GM23248 (cell line): ENCODE data around the gene FBXW8. TPM values are rescaled to one million over a fixed set of nuclear protein-coding genes. Genes with fewer than 3 reads are reported as not detected.
A peak's percentile ranks its signal among the peaks of the same experiment; 100 is the strongest.

Experiments
- DNase-seq: peaks from one replicate; pipeline ENCODE4 v3.0.0-alpha.2; 2015
- H2AFZ ChIP-seq: fragments of 200-600 bp; sonication (generic); 2 replicates; pipeline ENCODE4 v1.6.1; 2016; ENCODE audit warnings: antibody characterized with exemption
- H3F3A ChIP-seq: fragments of 200-600 bp; sonication (generic); 2 replicates; pipeline ENCODE4 v1.6.1; 2016; ENCODE audit warnings: mild to moderate bottlenecking, antibody characterized with exemption, mixed run types; ENCODE audit not compliant: insufficient read depth
- H3K27ac ChIP-seq: fragments of 200-600 bp; sonication (generic); 2 replicates; pipeline ENCODE4 v1.5.1; 2016; ENCODE audit warnings: mild to moderate bottlenecking
- H3K27me3 ChIP-seq: fragments of 200-600 bp; sonication (generic); replicated peaks from 2 replicates; pipeline ENCODE4 v1.6.1; 2016; ENCODE audit warnings: mild to moderate bottlenecking; ENCODE audit not compliant: insufficient read depth
- H3K36me3 ChIP-seq: fragments of 200-600 bp; sonication (generic); 2 replicates; pipeline ENCODE4 v1.6.1; 2016; ENCODE audit warnings: low read depth, mild to moderate bottlenecking
- H3K4me1 ChIP-seq: fragments of 200-600 bp; sonication (generic); 2 replicates; pipeline ENCODE4 v1.6.1; 2016; ENCODE audit warnings: mild to moderate bottlenecking; ENCODE audit not compliant: insufficient read depth
- H3K4me2 ChIP-seq: fragments of 200-600 bp; sonication (generic); one replicate; pipeline ENCODE4 v1.6.1; 2016; ENCODE audit warnings: mild to moderate bottlenecking; ENCODE audit not compliant: unreplicated experiment
- H3K4me3 ChIP-seq: fragments of 200-600 bp; sonication (generic); 2 replicates; pipeline ENCODE4 v1.5.1; 2016; ENCODE audit warnings: mild to moderate bottlenecking
- H3K79me2 ChIP-seq: fragments of 200-600 bp; sonication (generic); 2 replicates; pipeline ENCODE4 v1.6.1; 2016; ENCODE audit warnings: mild to moderate bottlenecking; ENCODE audit not compliant: insufficient read depth
- H3K9ac ChIP-seq: fragments of 200-600 bp; sonication (generic); 2 replicates; pipeline ENCODE4 v1.6.1; 2016; ENCODE audit warnings: mild to moderate bottlenecking
- H3K9me2 ChIP-seq: fragments of 200-600 bp; sonication (generic); 2 replicates; pipeline ENCODE4 v1.6.1; 2016; ENCODE audit warnings: mixed run types, mild to moderate bottlenecking, moderate library complexity; ENCODE audit not compliant: insufficient read depth
- H3K9me3 ChIP-seq: fragments of 200-600 bp; sonication (generic); one replicate; pipeline ENCODE4 v1.6.1; 2017; ENCODE audit warnings: low read depth
- H4K20me1 ChIP-seq: fragments of 200-600 bp; sonication (generic); 2 replicates; pipeline ENCODE4 v1.6.0; 2016; ENCODE audit not compliant: insufficient read depth
- EZH2 ChIP-seq: fragments of 200-600 bp; sonication (generic); IDR thresholded peaks from 2 replicates; pipeline ENCODE4 v1.6.1; 2018; ENCODE audit warnings: antibody characterized with exemption, mild to moderate bottlenecking; ENCODE audit not compliant: insufficient read depth, poor library complexity, severe bottlenecking
- EZH2phosphoT487 ChIP-seq: fragments of 200-600 bp; sonication (generic); IDR thresholded peaks from 2 replicates; pipeline ENCODE4 v1.6.1; 2018; ENCODE audit warnings: antibody characterized with exemption, moderate library complexity, mild to moderate bottlenecking, low read depth; ENCODE audit not compliant: insufficient read depth
- WGBS, 2 experiments: methylation state at CpG; one replicate each; pipeline ENCODE4 v1.1.6; 2015 to 2017; ENCODE audit warnings: low lambda C conversion rate in 2 of 2, low coverage in 1 of 2; ENCODE audit errors: missing lambda C conversion rate in 2 of 2; 5-methylcytosine and 5-hydroxymethylcytosine counted together
- in situ Hi-C: fragments of 300-500 bp; cut with MboI; formaldehyde crosslinking; loops from 2 replicates; pipeline ENCODE4 v1.15.0; 2020
- polyA plus RNA-seq: library from polyadenylated mRNA; unstranded; fragments of >200 nt; fragmentation: Nextera tagmentation; extraction: Ambion mirVana; gene quantifications from 2 replicates; pipeline ENCODE4 v1.2.1, GENCODE V29; 2016
- total RNA-seq: library from RNA; depleted of rRNA; stranded (reverse); fragments of >200 nt; shearing (Covaris generic); gene quantifications from 2 replicates; pipeline ENCODE4 v1.2.3, GENCODE V29; 2014

FBXW8 gene
- total and polyA plus RNA-seq, 2 experiments from 2014 or later: 12.7 to 23.1 TPM

GRCh38 chr12:117025481-117026151 is 114.9 kb downstream of the FBXW8 start:
- in situ Hi-C loops: no loop called here
- H3K4me1 ChIP-seq: no peaks in the 10 kb centered on the region
- no peak overlapping the region for H3K4me3 ChIP-seq
- no peaks in the 10 kb centered on the region for H3K9me2 ChIP-seq
- peaks cover 29% of the 10 kb centered on the region; the same call in 1 of the 2 replicates for H3K36me3 ChIP-seq
- peak; percentile 85 for DNase-seq
- H3K79me2 ChIP-seq: no peaks in the 10 kb centered on the region; the same call in 1 of the 2 replicates
- H3K9me3 ChIP-seq: no peaks in the 10 kb centered on the region
- H3K27ac ChIP-seq: no peak overlapping the region
- H4K20me1 ChIP-seq: no peaks in the 10 kb centered on the region
- H3F3A ChIP-seq: no peaks in the 10 kb centered on the region
- WGBS, 2 experiments: 34 to 39% methylated on average over 14 of the region's 14 CpGs
- no peak overlapping the region for H2AFZ ChIP-seq
- no peak overlapping the region for H3K4me2 ChIP-seq
- TF ChIP-seq EZH2phosphoT487: no peak
- TF ChIP-seq EZH2: no peak
- no peaks in the 10 kb centered on the region for H3K27me3 ChIP-seq
- no peak overlapping the region for H3K9ac ChIP-seq

DNA sequence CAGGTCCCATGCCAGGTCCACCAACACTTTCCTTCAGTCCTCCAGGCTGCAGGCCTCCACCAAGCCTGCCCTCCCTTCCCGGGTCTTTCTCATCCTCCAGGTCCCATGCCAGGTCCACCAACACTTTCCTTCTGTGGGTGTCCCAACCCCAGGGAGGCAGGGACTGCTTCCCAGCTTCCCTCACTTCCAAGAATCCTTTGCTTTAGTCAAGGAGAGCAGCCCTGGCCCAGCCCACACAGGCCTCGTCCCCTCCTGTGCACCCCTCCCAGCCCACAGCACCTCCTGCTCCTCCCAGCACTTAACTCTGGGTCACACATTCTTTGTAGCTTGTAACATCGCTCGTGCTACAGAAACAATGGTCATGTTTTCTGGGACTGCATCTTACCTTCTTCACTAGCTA is 115.6 kb downstream of the FBXW8 start:
- Histone ChIP-seq H3K4me1 (no peaks in the 10 kb centered on the region), H3K9me3 (no peaks in the 10 kb centered on the region), H2AFZ (no peak overlapping the region), H3F3A (no peaks in the 10 kb centered on the region), H3K9me2 (no peaks in the 10 kb centered on the region), H3K27ac (no peak overlapping the region), H3K4me2 (no peak overlapping the region), H3K9ac (no peak overlapping the region), H3K4me3 (no peak overlapping the region), H4K20me1 (no peaks in the 10 kb centered on the region), H3K36me3 (peaks cover 29% of the 10 kb centered on the region; the same call in 1 of the 2 replicates), H3K27me3 (no peaks in the 10 kb centered on the region), H3K79me2 (no peaks in the 10 kb centered on the region; the same call in 1 of the 2 replicates)
- in situ Hi-C loops: no loop called here
- DNase-seq: no peak
- TF ChIP-seq EZH2phosphoT487: no peak
- TF ChIP-seq EZH2: no peak
- WGBS, 2 experiments: 77 to 96% methylated on average over 3 to 4 of the region's 4 CpGs

GRCh38 chr12:117026921-117027250 is 116.1 kb downstream of the FBXW8 start:
- no peaks in the 10 kb centered on the region for H3K4me1 ChIP-seq
- H2AFZ ChIP-seq: no peak overlapping the region
- no peaks in the 10 kb centered on the region for H3K27me3 ChIP-seq
- no peaks in the 10 kb centered on the region for H3K9me3 ChIP-seq
- H3K36me3 ChIP-seq: peaks cover 29% of the 10 kb centered on the region; the same call in 1 of the 2 replicates
- no peaks in the 10 kb centered on the region; the same call in 1 of the 2 replicates for H3K79me2 ChIP-seq
- no peak overlapping the region for H3K27ac ChIP-seq
- no peaks in the 10 kb centered on the region for H3K9me2 ChIP-seq
- H4K20me1 ChIP-seq: no peaks in the 10 kb centered on the region
- H3K9ac ChIP-seq: no peak overlapping the region
- no peak overlapping the region for H3K4me3 ChIP-seq
- H3K4me2 ChIP-seq: no peak overlapping the region
- TF ChIP-seq EZH2phosphoT487: no peak
- TF ChIP-seq EZH2: no peak
- in situ Hi-C loops: no loop called here
- DNase-seq: no peak
- no peaks in the 10 kb centered on the region for H3F3A ChIP-seq
- 77 to 81% methylated on average over 8 of the region's 8 CpGs for WGBS, 2 experiments

DNA sequence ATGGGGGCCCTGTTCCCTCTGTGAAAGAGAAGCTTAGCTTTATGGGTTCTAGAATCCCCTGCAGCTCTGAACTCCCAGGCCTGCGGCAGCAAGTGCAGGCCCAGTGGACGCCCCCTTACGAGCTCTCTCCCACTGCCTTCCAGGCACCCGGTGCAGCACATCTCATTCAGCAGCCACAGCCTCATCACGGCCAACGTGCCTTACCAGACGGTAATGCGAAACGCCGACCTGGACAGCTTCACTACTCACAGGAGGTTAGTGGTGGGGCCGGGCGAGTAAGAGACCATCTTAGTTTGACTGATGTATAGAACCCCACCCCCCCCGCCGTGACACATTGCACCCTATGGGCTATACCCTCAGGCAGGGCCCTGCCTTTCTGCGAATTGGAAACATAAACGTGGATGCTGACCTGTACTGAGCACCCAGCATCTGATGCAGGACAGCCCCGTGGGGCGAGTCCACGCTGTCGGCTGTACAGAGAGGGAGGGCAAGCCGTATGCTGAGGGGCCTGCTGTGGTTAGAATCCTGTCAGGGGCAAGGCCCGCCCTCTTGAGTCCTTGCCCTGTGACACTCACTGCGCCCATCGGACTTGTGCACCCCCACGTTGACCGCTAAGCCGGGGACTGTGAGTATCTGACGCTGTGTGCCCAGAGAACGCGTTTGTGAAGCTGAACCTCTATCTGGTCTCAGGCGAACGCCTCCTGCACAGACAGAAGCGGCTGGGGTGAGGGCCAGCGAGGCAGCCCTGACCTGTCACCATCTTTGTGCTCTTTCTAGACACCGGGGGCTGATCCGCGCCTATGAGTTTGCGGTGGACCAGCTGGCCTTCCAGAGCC is 116.7 kb downstream of the FBXW8 start:
- no peak overlapping the region for H3K27ac ChIP-seq
- H3F3A ChIP-seq: no peaks in the 10 kb centered on the region
- H3K27me3 ChIP-seq: no peaks in the 10 kb centered on the region
- H4K20me1 ChIP-seq: no peaks in the 10 kb centered on the region
- no peak for DNase-seq
- H2AFZ ChIP-seq: no peak overlapping the region
- H3K9ac ChIP-seq: no peak overlapping the region
- in situ Hi-C loops: no loop called here
- no peak overlapping the region for H3K4me3 ChIP-seq
- TF ChIP-seq EZH2phosphoT487: no peak
- TF ChIP-seq EZH2: no peak
- peaks cover 29% of the 10 kb centered on the region; the same call in 1 of the 2 replicates for H3K36me3 ChIP-seq
- H3K79me2 ChIP-seq: no peaks in the 10 kb centered on the region
- no peaks in the 10 kb centered on the region for H3K4me1 ChIP-seq
- H3K4me2 ChIP-seq: no peak overlapping the region
- no peaks in the 10 kb centered on the region for H3K9me3 ChIP-seq
- 94% methylated on average over 35 to 38 of the region's 38 CpGs for WGBS, 2 experiments
- no peaks in the 10 kb centered on the region for H3K9me2 ChIP-seq
